CMK (cell line): ENCODE measurements around the gene PROB1.

ENCODE experiments used
- DNase-seq: peaks from one replicate; pipeline ENCODE4 v3.0.0-alpha.2; 2010; ENCODE audit warnings: low read depth

PROB1 gene

GRCh38 chr5:139341187-139341688 is 53.7 kb downstream of the PROB1 start:
- DNase-seq = no peak
